HepG2 (cell line): ENCODE results near the gene IL15. TPM values are rescaled to one million over a fixed set of nuclear protein-coding genes. Genes with fewer than 3 reads are reported as not detected.

Experiments used
- ATAC-seq: fragments of 200-7000 bp; cut with Tn5 transposase; 3 replicates; pipeline ENCODE4 v1.9.1; 2020; ENCODE audit warnings: mild to moderate bottlenecking, moderate library complexity
- BruUV-seq: library from RNA; stranded (reverse); fragments of 400-500 nt; replicated peaks from 2 replicates; lab custom pipeline; 2021; lab: Mats Ljungman, UMichigan
- CTCF ChIA-PET: fragments of 300-600 bp; formaldehyde crosslinking; extraction: SDS; loops from one replicate; lab custom pipeline; 2021; ENCODE audit warnings: low total read pairs, inconsistent platforms, low intra/inter-chr PET ratio; lab: Yijun Ruan, JAX
- POLR2A ChIA-PET: fragments of 350-600 bp; sonication (Branson Sonifier 250); formaldehyde crosslinking; loops from one replicate; lab custom pipeline; 2020; ENCODE audit warnings: antibody characterized with exemption, inconsistent platforms; lab: Yijun Ruan, JAX
- DNase-seq: peaks from one replicate; pipeline ENCODE4 v3.0.0-alpha.2; 2015; ENCODE audit warnings: low spot score
- FAIRE-seq: peaks from 3 replicates; lab custom pipeline; 2011; peaks lifted over from hg19 to GRCh38; lab: Jason Lieb, UNC
- H2AFZ ChIP-seq: one replicate; pipeline ENCODE4 v1.6.1; 2011; ENCODE audit warnings: low read length, inconsistent platforms
- H3K27ac ChIP-seq: fragments of 300-600 bp; 3 replicates; pipeline ENCODE4 v1.8.0; 2011; ENCODE audit warnings: mixed run types, mild to moderate bottlenecking, mixed read lengths, low read length, inconsistent platforms; ENCODE audit not compliant: insufficient read depth; ENCODE audit errors: extremely low read length
- H3K27me3 ChIP-seq, 2 experiments: fragments of 200-600 bp in 1 of 2; 2 replicates in 1 of 2; 3 replicates in 1 of 2; pipeline versions ENCODE4 v1.6.0 to v1.8.0; 2011; ENCODE audit warnings: low read length in 2 of 2, mild to moderate bottlenecking in 2 of 2, moderate library complexity in 2 of 2, inconsistent platforms in 1 of 2; ENCODE audit not compliant: insufficient read depth in 2 of 2, control insufficient read depth in 1 of 2
- H3K36me3 ChIP-seq, 2 experiments: fragments of 200-600 bp in 1 of 2; replicated peaks in 1 of 2; 2 replicates in 1 of 2; 3 replicates in 1 of 2; pipeline versions ENCODE4 v1.5.1 to v1.8.0; 2011; ENCODE audit warnings: low read length in 2 of 2, inconsistent platforms in 1 of 2; ENCODE audit not compliant: insufficient read depth in 2 of 2, control insufficient read depth in 1 of 2
- H3K4me1 ChIP-seq: 2 replicates; pipeline ENCODE4 v1.5.1; 2012; ENCODE audit warnings: low read length, inconsistent platforms; ENCODE audit not compliant: insufficient read depth
- H3K4me2 ChIP-seq: 2 replicates; pipeline ENCODE4 v1.6.0; 2011; ENCODE audit warnings: low read depth, low read length, inconsistent platforms
- H3K4me3 ChIP-seq, 3 experiments: fragments of 200-600 bp in 1 of 3; sonication (generic), shearing (Covaris generic) in 1 of 3; replicated peaks in 1 of 3; 2 replicates each; pipeline ENCODE4 v1.5.1; 2011 to 2016; ENCODE audit warnings: low read length in 3 of 3, inconsistent platforms in 2 of 3, low read depth in 2 of 3, mild to moderate bottlenecking in 2 of 3, control low read depth in 1 of 3, mixed read lengths in 1 of 3; ENCODE audit not compliant: insufficient read depth in 1 of 3
- H3K79me2 ChIP-seq: one replicate; pipeline ENCODE4 v1.6.1; 2011; ENCODE audit warnings: low read length, inconsistent platforms; ENCODE audit not compliant: insufficient read depth
- H3K9ac ChIP-seq: 2 replicates; pipeline ENCODE4 v1.6.0; 2011; ENCODE audit warnings: mild to moderate bottlenecking, low read depth, low read length, inconsistent platforms; ENCODE audit not compliant: insufficient read depth
- H3K9me3 ChIP-seq: 2 replicates; pipeline ENCODE4 v1.5.1; 2012; ENCODE audit warnings: mild to moderate bottlenecking, low read length
- H4K20me1 ChIP-seq: 2 replicates; pipeline ENCODE4 v1.6.0; 2011; ENCODE audit warnings: inconsistent platforms, mild to moderate bottlenecking, low read length, moderate library complexity; ENCODE audit not compliant: insufficient read depth
- CENPT ChIP-seq: sonication (generic); formaldehyde crosslinking; IDR thresholded peaks from 2 replicates; pipeline ENCODE4 v1.8.0; 2022; ENCODE audit warnings: low read depth, mild to moderate bottlenecking, moderate library complexity, missing genetic modification reagents
- ELF3 ChIP-seq: IDR thresholded peaks from 2 replicates; pipeline ENCODE4 v1.6.1; 2016; ENCODE audit warnings: missing genetic modification reagents, missing compliant biosample characterization
- MIER2 ChIP-seq: IDR thresholded peaks from 2 replicates; pipeline ENCODE4 v1.6.1; 2016; ENCODE audit warnings: missing biosample characterization, missing genetic modification reagents
- SIN3B ChIP-seq: fragments of 150-350 bp; IDR thresholded peaks from 2 replicates; pipeline ENCODE4 v1.6.1; 2014; ENCODE audit warnings: low read length
- SNAI1 ChIP-seq: sonication (generic); formaldehyde crosslinking; IDR thresholded peaks from 2 replicates; pipeline ENCODE4 v1.5.0; 2020; ENCODE audit warnings: mild to moderate bottlenecking, missing genetic modification reagents, borderline replicate concordance
- ZFP82 ChIP-seq: sonication (generic); formaldehyde crosslinking; IDR thresholded peaks from 2 replicates; pipeline ENCODE4 v1.5.1; 2020; ENCODE audit warnings: mild to moderate bottlenecking, missing genetic modification reagents, borderline replicate concordance
- ZFX ChIP-seq: sonication (generic); formaldehyde crosslinking; IDR thresholded peaks from 2 replicates; pipeline ENCODE4 v1.4.0; 2020; ENCODE audit warnings: mild to moderate bottlenecking, low read depth, missing genetic modification reagents, moderate library complexity
- ZNF160 ChIP-seq: sonication (generic); formaldehyde crosslinking; IDR thresholded peaks from 2 replicates; pipeline ENCODE4 v1.8.0; 2022; ENCODE audit warnings: mild to moderate bottlenecking, inconsistent platforms, missing genetic modification reagents
- ZNF281 ChIP-seq: sonication (generic); formaldehyde crosslinking; IDR thresholded peaks from 2 replicates; pipeline ENCODE4 v1.4.0; 2020; ENCODE audit warnings: missing genetic modification reagents, borderline replicate concordance
- ZNF607 ChIP-seq: sonication (generic); formaldehyde crosslinking; IDR thresholded peaks from 2 replicates; pipeline ENCODE4 v1.5.1; 2020; ENCODE audit warnings: missing genetic modification reagents, mild to moderate bottlenecking, borderline replicate concordance
- in situ Hi-C: cut with HindIII; loops from 2 replicates; pipeline ENCODE4 v1.10.0; 2017; ENCODE audit warnings: low pct_unique_long_range_greater_than_20kb; ENCODE audit not compliant: extremely low pct_ligation_motif_present
- intact Hi-C: fragments of 100-400 bp; cut with micrococcal nuclease; formaldehyde crosslinking; loops from one replicate; pipeline ENCODE4 v1.10.0; 2022; ENCODE audit not compliant: unreplicated experiment
- polyA plus RNA-seq, 8 experiments: library from polyadenylated mRNA; depleted of rRNA in 3 of 8; stranded (reverse) in 7 of 8; unstranded in 1 of 8; fragments of >200 nt; fragmentation: Illumina TruSeq in 4 of 8; extraction: Trizol in 4 of 8; gene quantifications; 2 replicates each; pipeline versions ENCODE4 v1.2.1 to v1.2.3, GENCODE V29; 2011 to 2016; ENCODE audit warnings: low read depth in 4 of 8, missing spikeins in 1 of 8, mixed read lengths in 1 of 8; ENCODE audit not compliant: insufficient read depth in 1 of 8
- total RNA-seq, 5 experiments: library from RNA; depleted of rRNA; stranded (reverse); fragments of >200 nt; fragmentation: Illumina TruSeq; extraction: Trizol; gene quantifications; 2 replicates each; pipeline ENCODE4 v1.2.3, GENCODE V29; 2016; ENCODE audit warnings: low read depth in 1 of 5

Gene IL15
- total and polyA plus RNA-seq, 2 of the 13 experiments (the other 11 are each of a cell fraction or from before 2014, with no cell fraction given), result 0.12 to 0.24 TPM

GRCh38 chr4:141724646-141725045 is 88.3 kb downstream of the IL15 start (continued):
- TF ChIP-seq ZFP82 (CRISPR knock-in tag) (no peak), SNAI1 (no peak)

- BruUV-seq, result no TSS peak
Measured at GRCh38 chr4:141727420-141727819, 91.0 kb downstream of the IL15 start.

More at GRCh38 chr4:141727420-141727819, 91.0 kb downstream of the IL15 start:
- in situ Hi-C loops, result no loop called here
- ATAC-seq (no peak), DNase-seq (no peak), FAIRE-seq (no peak)
- ChIA-PET POLR2A (no interaction called here), CTCF (no interaction called here)
- H4K20me1 ChIP-seq, result no peaks in the 10 kb centered on the region
- no peaks in the 10 kb centered on the region for H3K36me3 ChIP-seq
- intact Hi-C loops, result no loop called here
- H3K9ac ChIP-seq, result no peak overlapping the region
- no peak overlapping the region for H3K4me2 ChIP-seq
- H3K4me1 ChIP-seq, result no peaks in the 10 kb centered on the region
- H3K27ac ChIP-seq, result no peak overlapping the region
- no peaks in the 10 kb centered on the region for H3K27me3 ChIP-seq
- no peak overlapping the region for H3K4me3 ChIP-seq
- no peak overlapping the region for H2AFZ ChIP-seq
- no peaks in the 10 kb centered on the region for H3K79me2 ChIP-seq
- no peak for TF ChIP-seq ZNF160 (CRISPR knock-in tag)
- no peak for TF ChIP-seq ZFX
- TF ChIP-seq MIER2, result no peak
- TF ChIP-seq CENPT (CRISPR knock-in tag), result no peak
- no peak for TF ChIP-seq ZNF607
- TF ChIP-seq ZNF281, result no peak
- TF ChIP-seq ELF3 (CRISPR knock-in tag), result no peak
- TF ChIP-seq SIN3B, result no peak
- H3K9me3 ChIP-seq, result no peaks in the 10 kb centered on the region
